Astrocyte of the cerebellum (primary cell): ENCODE measurements around the gene VWA3B.
"Not testable (repeated sequence)": the region's sequence is repeated elsewhere in the genome, so short reads cannot be mapped to it uniquely, and the experiment has no call there.

Experiments
- DNase-seq: peaks from one replicate; pipeline ENCODE4 v3.0.0-alpha.2; 2011; ENCODE audit warnings: low read depth
- H3K4me3 ChIP-seq: 2 replicates; pipeline ENCODE4 v1.5.1; 2011; ENCODE audit warnings: mild to moderate bottlenecking, low read depth, low read length, moderate library complexity
- in situ Hi-C: cut with HindIII; loops from 2 replicates; pipeline ENCODE4 v1.10.0; 2017; ENCODE audit warnings: low sequenced_read_pairs
- TF ChIP-seq, protein P1 (sequence below): IDR thresholded peaks from 2 replicates; pipeline ENCODE4 v1.5.1; 2012; ENCODE audit warnings: low read length, low read depth, moderate library complexity, mild to moderate bottlenecking; ENCODE audit errors: missing control alignments

Gene VWA3B

DNA sequence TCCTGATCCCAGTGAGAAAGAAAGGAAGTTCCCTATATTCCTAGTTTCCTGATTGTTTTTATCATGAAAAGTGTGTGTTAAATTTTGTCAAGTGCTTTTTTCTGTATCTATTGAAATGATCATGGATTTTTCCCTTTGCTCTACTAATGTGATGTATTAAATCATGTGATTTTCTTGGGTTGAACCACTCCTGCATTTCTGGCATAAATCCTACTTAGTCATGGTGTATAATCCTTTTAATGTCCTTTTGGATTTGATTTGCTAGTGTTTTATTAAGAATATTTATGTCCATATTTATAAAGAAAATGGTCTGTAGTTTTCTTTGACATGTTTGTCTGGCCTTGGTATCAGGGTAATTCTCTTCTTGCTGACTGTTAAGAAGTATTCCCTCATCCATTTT lies 171.9 kb downstream of the VWA3B start:
- TF ChIP-seq, protein P1, sequence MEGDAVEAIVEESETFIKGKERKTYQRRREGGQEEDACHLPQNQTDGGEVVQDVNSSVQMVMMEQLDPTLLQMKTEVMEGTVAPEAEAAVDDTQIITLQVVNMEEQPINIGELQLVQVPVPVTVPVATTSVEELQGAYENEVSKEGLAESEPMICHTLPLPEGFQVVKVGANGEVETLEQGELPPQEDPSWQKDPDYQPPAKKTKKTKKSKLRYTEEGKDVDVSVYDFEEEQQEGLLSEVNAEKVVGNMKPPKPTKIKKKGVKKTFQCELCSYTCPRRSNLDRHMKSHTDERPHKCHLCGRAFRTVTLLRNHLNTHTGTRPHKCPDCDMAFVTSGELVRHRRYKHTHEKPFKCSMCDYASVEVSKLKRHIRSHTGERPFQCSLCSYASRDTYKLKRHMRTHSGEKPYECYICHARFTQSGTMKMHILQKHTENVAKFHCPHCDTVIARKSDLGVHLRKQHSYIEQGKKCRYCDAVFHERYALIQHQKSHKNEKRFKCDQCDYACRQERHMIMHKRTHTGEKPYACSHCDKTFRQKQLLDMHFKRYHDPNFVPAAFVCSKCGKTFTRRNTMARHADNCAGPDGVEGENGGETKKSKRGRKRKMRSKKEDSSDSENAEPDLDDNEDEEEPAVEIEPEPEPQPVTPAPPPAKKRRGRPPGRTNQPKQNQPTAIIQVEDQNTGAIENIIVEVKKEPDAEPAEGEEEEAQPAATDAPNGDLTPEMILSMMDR: no peak
- in situ Hi-C loops: no loop called here

DNA sequence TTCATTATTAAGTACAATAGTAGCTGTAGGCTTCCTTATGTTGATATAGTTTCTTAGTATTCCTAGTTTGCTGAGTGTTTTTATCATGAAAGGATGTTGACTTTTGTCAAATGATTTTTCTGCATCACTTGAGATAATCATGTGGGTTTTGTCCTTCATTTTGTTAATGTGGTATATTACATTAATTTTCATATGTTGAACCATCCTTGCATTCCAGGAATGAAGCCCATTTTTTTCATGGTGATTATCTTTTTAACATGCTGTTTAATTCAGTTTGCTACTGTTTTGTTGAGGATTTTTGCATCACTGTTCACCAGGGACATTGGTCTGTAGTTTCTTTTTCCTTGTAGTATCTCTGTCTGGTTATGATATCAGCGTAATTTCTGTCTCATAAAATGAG lies 176.4 kb downstream of the VWA3B start:
- H3K4me3 ChIP-seq: no peak overlapping the region
- DNase-seq: no peak
- in situ Hi-C loops: loop anchor here (5.0 to 10.0 kb wide), 2 partner anchors 89 to 451 kb away; no protein-coding TSS in a partner anchor
- TF ChIP-seq, protein P1: no peak

More for the DNA sequence above, 171.9 kb downstream of the VWA3B start:
- no peak overlapping the region for H3K4me3 ChIP-seq
- no peak for DNase-seq

DNA sequence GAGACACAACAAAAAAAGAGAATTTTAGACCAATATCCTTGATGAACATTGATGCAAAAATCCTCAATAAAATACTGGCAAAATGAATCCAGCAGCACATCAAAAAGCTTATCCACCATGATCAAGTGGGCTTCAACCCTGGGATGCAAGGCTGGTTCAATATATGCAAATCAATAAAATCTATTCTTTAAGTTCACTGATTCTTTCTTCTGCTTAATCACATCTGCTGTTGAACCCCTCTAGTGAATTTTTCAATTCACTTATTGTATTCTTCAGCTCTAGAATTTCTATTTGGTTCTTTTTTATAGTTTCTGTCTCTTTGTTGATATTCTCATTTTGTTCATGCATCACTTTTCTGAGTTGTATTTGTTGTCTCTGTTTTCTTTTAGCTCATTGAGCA lies 181.3 kb downstream of the VWA3B start:
- H3K4me3 ChIP-seq, DNase-seq: not testable (repeated sequence)
- in situ Hi-C loops: loop anchor here (10.0 kb wide), 1 partner anchor 93 kb away; no protein-coding TSS in a partner anchor

DNA sequence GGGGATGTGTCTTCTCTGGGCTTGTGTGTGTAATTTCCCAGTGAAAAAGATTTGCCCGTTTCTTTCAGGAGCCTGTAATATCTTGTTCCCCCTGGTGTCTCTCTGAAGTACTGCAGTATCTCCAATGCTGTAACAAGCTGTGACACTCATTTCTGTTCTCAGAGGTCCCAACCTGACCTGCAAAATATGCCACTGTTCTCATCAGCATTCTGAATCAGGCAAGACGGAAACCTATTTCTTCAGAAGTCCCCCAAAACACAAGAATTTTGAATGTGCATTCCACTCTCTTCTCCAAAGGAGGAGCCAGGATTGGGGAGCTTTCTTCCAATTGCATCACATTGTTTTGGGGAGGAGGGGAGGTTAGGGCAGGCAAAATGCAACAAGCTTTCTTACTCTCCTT lies 182.3 kb downstream of the VWA3B start:
- peak; percentile 40 for DNase-seq
- in situ Hi-C loops: loop anchor here (10.0 kb wide), 1 partner anchor 94 kb away; no protein-coding TSS in a partner anchor
- no peak overlapping the region for H3K4me3 ChIP-seq
- TF ChIP-seq, protein P1: peak; percentile 81

DNA sequence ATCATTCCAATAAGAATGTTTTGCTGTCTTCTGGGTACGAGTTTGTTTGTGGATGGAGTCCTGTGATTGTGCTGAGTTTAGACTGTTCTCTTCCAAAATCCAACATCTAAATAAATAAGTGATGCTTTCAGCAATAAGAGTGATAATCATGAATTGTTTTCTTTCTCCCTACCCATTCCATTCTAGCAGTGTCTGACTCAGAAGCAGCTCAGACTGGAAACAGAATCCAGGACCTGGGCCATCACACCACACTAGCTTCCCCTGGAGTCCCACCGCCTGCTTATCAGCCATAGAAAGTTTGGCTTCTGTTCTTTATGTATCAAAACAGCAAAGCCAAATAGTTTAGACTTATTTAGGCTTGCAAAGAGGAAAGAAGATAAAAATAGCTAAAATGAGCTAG lies 182.9 kb downstream of the VWA3B start:
- TF ChIP-seq, protein P1: no peak
- H3K4me3 ChIP-seq: no peak overlapping the region
- DNase-seq: no peak
- in situ Hi-C loops: loop anchor here (10.0 kb wide), 1 partner anchor 95 kb away; no protein-coding TSS in a partner anchor

DNA sequence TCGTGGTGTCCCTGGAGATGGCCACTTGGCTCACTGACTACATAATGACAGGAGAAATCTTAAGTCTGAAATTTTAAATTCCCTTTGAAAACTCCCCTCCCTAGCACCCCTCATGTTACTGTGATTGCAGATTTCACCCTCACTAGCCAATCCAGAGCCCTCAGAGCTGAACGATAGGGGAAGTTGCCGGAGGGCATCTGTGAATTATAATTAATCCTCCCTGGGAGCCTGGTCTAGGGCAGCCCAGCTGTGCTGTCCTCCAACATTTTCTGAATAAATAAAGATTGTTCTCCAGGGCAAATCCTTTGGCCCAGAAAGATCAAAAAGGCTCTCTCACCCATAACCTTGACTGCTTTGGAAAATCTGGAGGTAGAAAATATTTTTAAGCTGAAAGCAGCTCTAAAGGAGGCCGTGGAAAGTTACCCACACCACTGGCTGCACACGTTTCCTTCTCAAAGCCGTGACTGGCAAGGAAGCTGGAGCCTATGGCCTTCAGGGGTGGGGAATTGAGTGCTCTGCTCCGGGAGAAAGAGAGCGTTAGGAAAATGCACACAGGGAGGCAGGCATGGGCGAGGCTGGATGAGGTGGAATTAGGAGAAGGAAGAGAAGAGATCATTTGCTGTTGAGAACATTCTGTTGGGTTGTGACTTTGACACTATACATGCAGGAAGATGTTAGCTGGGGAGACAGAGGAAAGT lies 190.3 kb downstream of the VWA3B start:
- in situ Hi-C loops: no loop called here
- DNase-seq: no peak
- no peak overlapping the region for H3K4me3 ChIP-seq
- TF ChIP-seq, protein P1: no peak

DNA sequence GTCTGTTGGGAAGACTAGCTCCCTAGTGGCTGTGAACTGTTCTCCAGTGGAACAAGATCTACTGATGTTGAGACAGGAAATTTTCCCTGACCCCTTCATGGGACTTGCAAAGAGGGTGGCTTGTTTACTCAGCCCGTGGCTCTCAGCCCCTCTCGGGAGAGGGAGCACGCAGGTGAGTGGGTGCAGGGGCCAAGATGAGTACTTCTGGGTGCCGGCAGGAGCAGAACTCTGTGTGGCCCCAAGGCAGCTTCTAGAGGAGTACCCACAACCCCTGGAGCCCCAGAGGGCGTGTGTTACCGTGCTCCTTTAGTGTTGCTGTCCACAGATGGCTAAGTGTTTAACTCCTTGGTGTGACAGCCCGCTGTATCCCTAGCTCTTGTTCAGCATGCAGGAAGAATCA lies 191.1 kb downstream of the VWA3B start:
- in situ Hi-C loops: no loop called here
- TF ChIP-seq, protein P1: no peak
- no peak overlapping the region for H3K4me3 ChIP-seq
- DNase-seq: no peak
